GM12878 (cell line): ENCODE measurements around the gene TNRC6C. TPM values are rescaled to one million over a fixed set of nuclear protein-coding genes. Genes with fewer than 3 reads are reported as not detected.
A peak's percentile ranks its signal among the peaks of the same experiment; 100 is the strongest.

Experiments used
- ATAC-seq: fragments of 200-7000 bp; cut with Tn5 transposase; 3 replicates; pipeline ENCODE4 v1.9.1; 2020; ENCODE audit warnings: mild to moderate bottlenecking, moderate library complexity
- BruUV-seq: library from RNA; stranded (reverse); fragments of 400-500 nt; replicated peaks from 2 replicates; lab custom pipeline; 2021; lab: Mats Ljungman, UMichigan
- CTCF ChIA-PET: fragments of 300-600 bp; sonication (Branson Sonifier 250); formaldehyde crosslinking; extraction: SDS; loops from one replicate; lab custom pipeline; 2021; ENCODE audit warnings: inconsistent platforms; lab: Yijun Ruan, JAX
- POLR2A ChIA-PET: fragments of 350-600 bp; formaldehyde crosslinking; extraction: SDS; loops from one replicate; lab custom pipeline; 2021; ENCODE audit warnings: inconsistent platforms; lab: Charles Lee
- RAD21 ChIA-PET: fragments of 300-600 bp; sonication (Branson Sonifier 250); formaldehyde crosslinking; loops from one replicate; lab custom pipeline; 2023; ENCODE audit warnings: antibody characterized with exemption; ENCODE audit not compliant: unreplicated experiment; lab: Charles Lee
- SMC1A ChIA-PET: fragments of 300-600 bp; sonication (Branson Sonifier 250); formaldehyde crosslinking; loops from one replicate; lab custom pipeline; 2023; ENCODE audit not compliant: unreplicated experiment, uncharacterized antibody; lab: Charles Lee
- DNase-seq: peaks from one replicate; pipeline ENCODE4 v3.0.0-alpha.2; 2011; ENCODE audit warnings: low read depth, low spot score
- FAIRE-seq: peaks from 3 replicates; lab custom pipeline; 2011; peaks lifted over from hg19 to GRCh38; lab: Jason Lieb, UNC
- H2AFZ ChIP-seq: 2 replicates; pipeline ENCODE4 v1.6.0; 2011; ENCODE audit warnings: low read depth, low read length, control low read depth; ENCODE audit not compliant: control insufficient read depth
- H3K27ac ChIP-seq: 2 replicates; pipeline ENCODE4 v1.5.1; 2011; ENCODE audit warnings: control low read depth; ENCODE audit not compliant: control insufficient read depth, insufficient read depth
- H3K27me3 ChIP-seq, 2 experiments: replicated peaks in 1 of 2; 2 replicates each; pipeline versions ENCODE4 v1.6.0 to v1.6.1; 2011; ENCODE audit warnings: low read length in 1 of 2; ENCODE audit not compliant: control insufficient read depth in 2 of 2, insufficient read depth in 2 of 2
- H3K36me3 ChIP-seq, 2 experiments: 2 replicates each; pipeline ENCODE4 v1.5.1; 2011; ENCODE audit warnings: low read length in 1 of 2; ENCODE audit not compliant: control insufficient read depth in 2 of 2, insufficient read depth in 2 of 2
- H3K4me1 ChIP-seq: 2 replicates; pipeline ENCODE4 v1.6.1; 2011; ENCODE audit warnings: mild to moderate bottlenecking, low read length, moderate library complexity, mixed read lengths; ENCODE audit not compliant: control insufficient read depth, insufficient read depth
- H3K4me2 ChIP-seq: 2 replicates; pipeline ENCODE4 v1.6.0; 2011; ENCODE audit warnings: control low read depth; ENCODE audit not compliant: control insufficient read depth, insufficient read depth
- H3K4me3 ChIP-seq: fragments of 200-600 bp; sonication (generic); 2 replicates; pipeline ENCODE4 v1.5.1; 2016
- H3K79me2 ChIP-seq: 2 replicates; pipeline ENCODE4 v1.6.0; 2011; ENCODE audit warnings: low read length; ENCODE audit not compliant: control insufficient read depth, insufficient read depth
- H3K9ac ChIP-seq: 2 replicates; pipeline ENCODE4 v1.8.0; 2011; ENCODE audit warnings: low read length, control low read depth, mixed read lengths; ENCODE audit not compliant: control insufficient read depth, insufficient read depth
- H3K9me3 ChIP-seq: replicated peaks from 3 replicates; pipeline ENCODE4 v1.5.1; 2011; ENCODE audit warnings: mild to moderate bottlenecking, low read length; ENCODE audit not compliant: control insufficient read depth, insufficient read depth
- H4K20me1 ChIP-seq: 2 replicates; pipeline ENCODE4 v1.6.0; 2011; ENCODE audit not compliant: control insufficient read depth, insufficient read depth
- ASH2L ChIP-seq: fragments of 300-600, 200-600 bp; sonication (generic); IDR thresholded peaks from 2 replicates; pipeline ENCODE4 v1.6.1; 2017; ENCODE audit warnings: low read depth, mild to moderate bottlenecking, borderline replicate concordance
- KLF5 ChIP-seq: fragments of 450-650 bp; IDR thresholded peaks from 2 replicates; pipeline ENCODE4 v1.6.1; 2014; ENCODE audit warnings: mild to moderate bottlenecking; ENCODE audit not compliant: partially characterized antibody
- NR2C1 ChIP-seq: fragments of 450-650 bp; IDR thresholded peaks from 2 replicates; pipeline ENCODE4 v1.6.1; 2017; ENCODE audit warnings: antibody characterized with exemption, mild to moderate bottlenecking, moderate library complexity
- NR2C2 ChIP-seq: IDR thresholded peaks from 2 replicates; pipeline ENCODE4 v1.6.1; 2011; ENCODE audit warnings: borderline replicate concordance, low read depth; ENCODE audit not compliant: control insufficient read depth, insufficient read length
- PKNOX1 ChIP-seq: fragments of 450-650 bp; IDR thresholded peaks from 2 replicates; pipeline ENCODE4 v1.6.1; 2016; ENCODE audit warnings: mild to moderate bottlenecking
- ZBTB11 ChIP-seq: fragments of 450-650 bp; formaldehyde crosslinking; IDR thresholded peaks from 2 replicates; pipeline ENCODE4 v1.5.0; 2022; ENCODE audit warnings: mild to moderate bottlenecking, missing genetic modification characterization
- WGBS: methylation state at CpG from one replicate; pipeline ENCODE4 v1.1.6; 2016; ENCODE audit warnings: low lambda C conversion rate; ENCODE audit not compliant: insufficient replicate concordance, insufficient coverage; ENCODE audit errors: missing lambda C conversion rate; 5-methylcytosine and 5-hydroxymethylcytosine counted together
- in situ Hi-C: fragments of 300-500 bp; cut with MboI; formaldehyde crosslinking; loops from 9 replicates; pipeline ENCODE4 v1.14.3; 2018; ENCODE audit warnings: mixed read lengths
- intact Hi-C: fragments of 100-400 bp; cut with micrococcal nuclease; formaldehyde crosslinking; loops from one replicate; pipeline ENCODE4 v1.14.2; 2022; ENCODE audit not compliant: unreplicated experiment
- polyA plus RNA-seq, 11 experiments: library from polyadenylated mRNA; depleted of rRNA in 4 of 11; unstranded in 6 of 11; stranded (reverse) in 5 of 11; fragments of >200 nt; fragmentation: Nextera tagmentation in 4 of 11; fragmentation: Illumina TruSeq in 1 of 11; extraction: Ambion mirVana in 4 of 11; extraction: Trizol in 1 of 11; gene quantifications; 1 replicate in 1 of 11; 2 replicates in 10 of 11; pipeline versions ENCODE4 v1.2.1 to v1.2.3, GENCODE V29; 2011 to 2016; ENCODE audit warnings: inconsistent platforms in 2 of 11, missing spikeins in 2 of 11, low read depth in 1 of 11
- total RNA-seq, 4 experiments: library from RNA; depleted of rRNA in 3 of 4; stranded (reverse); fragments of >200 nt in 3 of 4; fragmentation: Illumina TruSeq in 1 of 4; extraction: Trizol in 1 of 4; gene quantifications; 2 replicates each; pipeline versions ENCODE4 v1.2.1 to v1.2.3, GENCODE V29; 2013 to 2021

TNRC6C gene
- total and polyA plus RNA-seq, 10 of the 15 experiments (the other 5 are each of a cell fraction or from before 2014, with no cell fraction given) = 0.40 to 6.1 (median 0.96) TPM

GRCh38 chr17:77963441-77963840 is 4.9 kb downstream of the TNRC6C start:
- SMC1A ChIA-PET = interaction anchor here (1.0 to 2.0 kb wide), 7 partner anchors 11 to 82 kb away, joined by 3 to 7 read pairs (median 5); no protein-coding TSS in a partner anchor
- CTCF ChIA-PET = interaction anchor here (0.7 to 1.6 kb wide), 4 partner anchors 8 to 253 kb away, joined by 3 to 8 read pairs (median 3); no protein-coding TSS in a partner anchor
- BruUV-seq = no TSS peak
- H2AFZ ChIP-seq = no peak overlapping the region
- no peak overlapping the region for H3K4me3 ChIP-seq
- POLR2A ChIA-PET = interaction anchor here (0.5 to 1.6 kb wide), 3 partner anchors 40 to 226 kb away, joined by 3 to 4 read pairs (median 3); no protein-coding TSS in a partner anchor
- WGBS = 79% methylated on average over 2 of the region's 2 CpGs
- ATAC-seq (peak; percentile 52), FAIRE-seq (peak; percentile 18), DNase-seq (no peak)
- H3K4me2 ChIP-seq = 0 out of 2 replicates have a peak overlapping the region, but pooled peaks have one; percentile 64
- H3K36me3 ChIP-seq = no peaks in the 10 kb centered on the region
- RAD21 ChIA-PET = interaction anchor here (0.5 to 2.0 kb wide), 6 partner anchors 9 to 1659 kb away, joined by 3 to 5 read pairs (median 4); no protein-coding TSS in a partner anchor
- 0 out of 3 replicates have a peak, but pooled peaks cover 3% of the 10 kb centered on the region for H3K9me3 ChIP-seq
- in situ Hi-C loops = no loop called here
- no peaks in the 10 kb centered on the region for H4K20me1 ChIP-seq
- H3K27ac ChIP-seq = no peak overlapping the region
- H3K27me3 ChIP-seq = no peaks in the 10 kb centered on the region
- TF ChIP-seq NR2C1 = no peak
- no peak for TF ChIP-seq PKNOX1
- no peak for TF ChIP-seq ASH2L
- H3K9ac ChIP-seq = no peak overlapping the region
- peaks cover 14% of the 10 kb centered on the region for H3K4me1 ChIP-seq
- intact Hi-C loops = no loop called here
- H3K79me2 ChIP-seq = peaks cover 8% of the 10 kb centered on the region

GRCh38 chr17:77965352-77965751 is 6.8 kb downstream of the TNRC6C start:
- in situ Hi-C loops = no loop called here
- Histone ChIP-seq H3K9ac (no peak overlapping the region), H3K9me3 (0 out of 3 replicates have a peak, but pooled peaks cover under 1% of the 10 kb centered on the region), H3K36me3 (no peaks in the 10 kb centered on the region), H2AFZ (no peak overlapping the region), H3K79me2 (no peaks in the 10 kb centered on the region; the same call in 1 of the 2 replicates), H3K27ac (no peak overlapping the region), H3K4me1 (peaks cover 10% of the 10 kb centered on the region), H3K4me3 (no peak overlapping the region), H3K27me3 (no peaks in the 10 kb centered on the region), H4K20me1 (no peaks in the 10 kb centered on the region), H3K4me2 (no peak overlapping the region)
- DNase-seq (no peak), ATAC-seq (no peak), FAIRE-seq (no peak)
- whole genome bisulfite sequencing = 40% methylated on average over 3 of the region's 3 CpGs
- RAD21 ChIA-PET = interaction anchor here (0.9 to 2.0 kb wide), 4 partner anchors 39 to 150 kb away, joined by 3 to 5 read pairs (median 3); no protein-coding TSS in a partner anchor
- POLR2A ChIA-PET = no interaction called here
- intact Hi-C loops = no loop called here
- SMC1A ChIA-PET = interaction anchor here (0.8 to 1.9 kb wide), 5 partner anchors 12 to 141 kb away, joined by 3 to 7 read pairs (median 3); no protein-coding TSS in a partner anchor
- CTCF ChIA-PET = interaction anchor here (1.3 to 2.1 kb wide), 4 partner anchors 48 to 423 kb away, joined by 3 to 8 read pairs (median 7); no protein-coding TSS in a partner anchor
- TF ChIP-seq NR2C2 = no peak
- no peak for TF ChIP-seq ZBTB11 (CRISPR knock-in tag)
- TF ChIP-seq KLF5 = no peak
- no TSS peak for BruUV-seq
